HUES48 (cell line): ENCODE data around the gene SPOCK1.

Experiments
- H3K27ac ChIP-seq: one replicate; pipeline ENCODE4 v1.7.0; 2013; ENCODE audit warnings: low read depth, low read length, inconsistent platforms
- H3K27me3 ChIP-seq: 2 replicates; pipeline ENCODE4 v1.6.1; 2013; ENCODE audit warnings: mild to moderate bottlenecking, low read length; ENCODE audit not compliant: control insufficient read depth, insufficient read depth
- H3K36me3 ChIP-seq: 2 replicates; pipeline ENCODE4 v1.6.1; 2013; ENCODE audit warnings: low read length; ENCODE audit not compliant: control insufficient read depth, insufficient read depth
- H3K4me1 ChIP-seq: 2 replicates; pipeline ENCODE4 v1.6.1; 2013; ENCODE audit warnings: mild to moderate bottlenecking, low read length; ENCODE audit not compliant: control insufficient read depth, insufficient read depth
- H3K4me3 ChIP-seq: 2 replicates; pipeline ENCODE4 v1.5.1; 2013; ENCODE audit warnings: mild to moderate bottlenecking, low read depth, low read length
- H3K9ac ChIP-seq: 2 replicates; pipeline ENCODE4 v1.6.1; 2013; ENCODE audit warnings: mild to moderate bottlenecking, low read depth, low read length, moderate library complexity
- H3K9me3 ChIP-seq: 2 replicates; pipeline ENCODE4 v1.6.1; 2013; ENCODE audit warnings: low read length; ENCODE audit not compliant: control insufficient read depth, insufficient read depth

Gene SPOCK1

GRCh38 chr5:137442660-137443059 lies 56.5 kb downstream of the SPOCK1 start:
- Histone ChIP-seq H3K27ac (no peak overlapping the region), H3K9ac (no peak overlapping the region), H3K36me3 (no peaks in the 10 kb centered on the region), H3K4me1 (no peaks in the 10 kb centered on the region), H3K27me3 (no peaks in the 10 kb centered on the region), H3K9me3 (no peaks in the 10 kb centered on the region), H3K4me3 (no peak overlapping the region)

- no peaks in the 10 kb centered on the region for H3K4me1 ChIP-seq
- no peak overlapping the region for H3K27ac ChIP-seq
- H3K36me3 ChIP-seq = no peaks in the 10 kb centered on the region
- H3K27me3 ChIP-seq = no peaks in the 10 kb centered on the region
- no peaks in the 10 kb centered on the region for H3K9me3 ChIP-seq
- H3K9ac ChIP-seq = no peak overlapping the region
- H3K4me3 ChIP-seq = no peak overlapping the region
These were observed 57.6 kb downstream of the SPOCK1 start for GRCh38 chr5:137441476-137441875.

- no peak overlapping the region for H3K4me3 ChIP-seq
- H3K4me1 ChIP-seq = no peaks in the 10 kb centered on the region
- H3K27me3 ChIP-seq = no peaks in the 10 kb centered on the region
- no peak overlapping the region for H3K27ac ChIP-seq
- no peaks in the 10 kb centered on the region for H3K36me3 ChIP-seq
- H3K9ac ChIP-seq = no peak overlapping the region
- no peaks in the 10 kb centered on the region for H3K9me3 ChIP-seq
These were observed 58.3 kb downstream of the SPOCK1 start for GRCh38 chr5:137440795-137441194.

- H3K4me1 ChIP-seq = no peaks in the 10 kb centered on the region
- H3K27me3 ChIP-seq = no peaks in the 10 kb centered on the region
- H3K36me3 ChIP-seq = no peaks in the 10 kb centered on the region
- no peak overlapping the region for H3K4me3 ChIP-seq
- no peak overlapping the region for H3K9ac ChIP-seq
- H3K27ac ChIP-seq = no peak overlapping the region
- H3K9me3 ChIP-seq = no peaks in the 10 kb centered on the region
These were observed 59.5 kb downstream of the SPOCK1 start for GRCh38 chr5:137439645-137440044.

- no peak overlapping the region for H3K9ac ChIP-seq
- no peak overlapping the region for H3K27ac ChIP-seq
- H3K4me3 ChIP-seq = no peak overlapping the region
- no peaks in the 10 kb centered on the region for H3K9me3 ChIP-seq
- H3K27me3 ChIP-seq = no peaks in the 10 kb centered on the region
- H3K36me3 ChIP-seq = no peaks in the 10 kb centered on the region
- H3K4me1 ChIP-seq = no peaks in the 10 kb centered on the region
These were observed 60.2 kb downstream of the SPOCK1 start for GRCh38 chr5:137438932-137439331.

- Histone ChIP-seq H3K4me1 (no peaks in the 10 kb centered on the region), H3K36me3 (no peaks in the 10 kb centered on the region), H3K27ac (no peak overlapping the region), H3K27me3 (no peaks in the 10 kb centered on the region), H3K9me3 (no peaks in the 10 kb centered on the region), H3K9ac (no peak overlapping the region), H3K4me3 (no peak overlapping the region)
These were observed 61.4 kb downstream of the SPOCK1 start for GRCh38 chr5:137437774-137438173.

- no peak overlapping the region for H3K4me3 ChIP-seq
- H3K4me1 ChIP-seq = no peaks in the 10 kb centered on the region
- H3K36me3 ChIP-seq = no peaks in the 10 kb centered on the region
- H3K9me3 ChIP-seq = no peaks in the 10 kb centered on the region
- H3K27me3 ChIP-seq = no peaks in the 10 kb centered on the region
- no peak overlapping the region for H3K27ac ChIP-seq
- no peak overlapping the region for H3K9ac ChIP-seq
These were observed 65.6 kb downstream of the SPOCK1 start for GRCh38 chr5:137433539-137433938.

GRCh38 chr5:137432376-137432775 lies 66.8 kb downstream of the SPOCK1 start:
- no peaks in the 10 kb centered on the region for H3K9me3 ChIP-seq
- no peak overlapping the region for H3K9ac ChIP-seq
- no peaks in the 10 kb centered on the region for H3K36me3 ChIP-seq
- H3K4me1 ChIP-seq = no peaks in the 10 kb centered on the region
- H3K27me3 ChIP-seq = no peaks in the 10 kb centered on the region
- no peak overlapping the region for H3K4me3 ChIP-seq
- H3K27ac ChIP-seq = no peak overlapping the region

GRCh38 chr5:137431051-137431450 lies 68.1 kb downstream of the SPOCK1 start:
- H3K9ac ChIP-seq = no peak overlapping the region
- no peaks in the 10 kb centered on the region for H3K9me3 ChIP-seq
- no peaks in the 10 kb centered on the region for H3K27me3 ChIP-seq
- H3K27ac ChIP-seq = no peak overlapping the region
- H3K4me1 ChIP-seq = no peaks in the 10 kb centered on the region
- no peak overlapping the region for H3K4me3 ChIP-seq
- H3K36me3 ChIP-seq = no peaks in the 10 kb centered on the region

GRCh38 chr5:137415231-137415681 lies 83.9 kb downstream of the SPOCK1 start:
- Histone ChIP-seq H3K4me3 (no peak overlapping the region), H3K4me1 (no peaks in the 10 kb centered on the region), H3K36me3 (no peaks in the 10 kb centered on the region), H3K9me3 (no peaks in the 10 kb centered on the region), H3K27ac (no peak overlapping the region), H3K27me3 (no peaks in the 10 kb centered on the region), H3K9ac (no peak overlapping the region)

GRCh38 chr5:137414112-137414755 lies 84.9 kb downstream of the SPOCK1 start:
- Histone ChIP-seq H3K27ac (no peak overlapping the region), H3K4me1 (no peaks in the 10 kb centered on the region), H3K36me3 (no peaks in the 10 kb centered on the region), H3K9ac (no peak overlapping the region), H3K27me3 (no peaks in the 10 kb centered on the region), H3K4me3 (no peak overlapping the region), H3K9me3 (no peaks in the 10 kb centered on the region)
